ENCODE results near the gene DIDO1.
A peak's percentile ranks its signal among the peaks of the same experiment; 100 is the strongest.

DIDO1 gene

GRCh38 chr20:62892348-62893304 is 33.7 kb downstream of the DIDO1 start:
- no peak for DNase-seq (ENCODE audit: low read depth)

- peak; percentile 34 for DNase-seq (ENCODE audit: low read depth)
Measured at GRCh38 chr20:62891111-62891510, 35.2 kb downstream of the DIDO1 start.

DNA sequence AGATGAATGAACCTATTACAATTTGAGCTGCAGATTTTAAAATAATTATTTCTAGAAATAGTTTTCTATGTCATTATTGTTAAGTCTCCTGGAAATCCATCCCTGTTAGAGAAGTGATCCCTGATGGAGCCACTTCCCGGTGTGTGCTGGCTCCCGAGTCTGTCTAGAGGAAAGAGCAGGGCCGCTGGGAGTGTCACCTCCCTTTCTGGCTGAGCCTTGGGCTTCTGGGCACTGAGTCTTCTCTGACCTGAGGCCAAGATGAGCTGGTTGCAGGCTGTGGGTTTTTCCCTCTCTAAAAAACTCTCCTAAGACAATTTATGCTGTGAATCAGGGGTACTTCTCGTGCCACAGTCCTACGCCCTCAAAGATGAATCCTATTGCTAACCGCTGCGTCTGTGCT is 35.9 kb downstream of the DIDO1 start:
- no peak for DNase-seq (ENCODE audit: low read depth)

DNA sequence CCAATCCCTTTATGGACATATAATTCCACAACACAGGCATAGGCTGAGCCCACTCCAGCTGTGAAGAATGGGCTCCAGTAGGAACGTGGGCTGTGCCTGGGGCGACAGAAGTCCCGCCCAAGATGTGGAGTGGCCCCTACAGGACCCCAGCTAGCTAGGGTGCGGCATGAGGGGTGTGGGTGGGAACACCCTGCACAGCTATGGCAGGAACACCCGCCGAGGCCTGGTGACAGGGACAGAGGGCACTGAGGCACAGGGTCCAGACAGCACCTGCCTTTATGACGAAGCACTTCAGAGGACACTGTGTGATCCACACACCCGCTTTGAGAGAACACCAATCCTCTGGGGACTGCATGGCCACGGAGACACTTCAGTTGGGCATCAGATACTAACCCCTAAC is 36.4 kb downstream of the DIDO1 start:
- DNase-seq (ENCODE audit: low read depth) = no peak

- no peak for DNase-seq (ENCODE audit: low read depth)
Measured at GRCh38 chr20:62889411-62889810, 36.9 kb downstream of the DIDO1 start.

- no peak for DNase-seq (ENCODE audit: low read depth)
Measured at GRCh38 chr20:62888910-62889309, 37.4 kb downstream of the DIDO1 start.

DNA sequence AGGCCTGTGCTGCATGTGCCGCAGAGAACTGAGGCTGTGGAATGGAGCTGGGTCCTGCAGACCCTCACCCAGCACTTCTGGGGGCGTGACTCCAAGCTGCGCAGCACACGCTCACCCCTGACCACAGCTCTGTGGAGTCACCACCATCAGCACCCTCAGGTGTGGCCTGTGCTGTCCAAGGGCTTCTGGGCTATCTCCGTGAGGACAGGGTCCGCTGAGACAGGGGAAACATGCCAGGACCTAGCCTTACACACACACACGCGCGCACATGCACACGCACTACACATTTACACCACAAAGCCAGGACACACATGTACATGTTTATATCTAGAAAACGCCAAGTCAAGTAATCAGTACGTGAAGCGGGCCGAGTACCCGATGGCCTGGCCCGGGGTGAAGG is 37.9 kb downstream of the DIDO1 start:
- no peak for DNase-seq (ENCODE audit: low read depth)

DNA sequence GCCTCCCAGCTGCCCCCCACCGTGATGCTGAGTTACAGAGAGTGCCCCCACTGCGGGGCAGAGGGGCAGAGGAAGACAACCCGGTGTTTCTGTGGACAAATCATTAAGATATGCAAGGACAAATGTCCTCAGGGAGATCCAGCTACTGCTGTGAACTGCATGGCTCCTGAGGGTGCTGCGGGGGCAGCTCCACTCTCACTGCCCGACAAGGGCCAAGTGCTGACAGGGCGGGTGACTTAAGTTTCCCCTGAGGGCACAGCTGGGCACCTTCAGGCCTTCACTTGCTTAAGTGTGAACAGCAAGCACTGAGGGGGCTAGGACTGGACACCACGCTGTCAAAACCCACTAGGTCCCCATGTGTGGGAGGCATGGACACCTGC is 38.5 kb downstream of the DIDO1 start:
- no peak for DNase-seq (ENCODE audit: low read depth)

DNA sequence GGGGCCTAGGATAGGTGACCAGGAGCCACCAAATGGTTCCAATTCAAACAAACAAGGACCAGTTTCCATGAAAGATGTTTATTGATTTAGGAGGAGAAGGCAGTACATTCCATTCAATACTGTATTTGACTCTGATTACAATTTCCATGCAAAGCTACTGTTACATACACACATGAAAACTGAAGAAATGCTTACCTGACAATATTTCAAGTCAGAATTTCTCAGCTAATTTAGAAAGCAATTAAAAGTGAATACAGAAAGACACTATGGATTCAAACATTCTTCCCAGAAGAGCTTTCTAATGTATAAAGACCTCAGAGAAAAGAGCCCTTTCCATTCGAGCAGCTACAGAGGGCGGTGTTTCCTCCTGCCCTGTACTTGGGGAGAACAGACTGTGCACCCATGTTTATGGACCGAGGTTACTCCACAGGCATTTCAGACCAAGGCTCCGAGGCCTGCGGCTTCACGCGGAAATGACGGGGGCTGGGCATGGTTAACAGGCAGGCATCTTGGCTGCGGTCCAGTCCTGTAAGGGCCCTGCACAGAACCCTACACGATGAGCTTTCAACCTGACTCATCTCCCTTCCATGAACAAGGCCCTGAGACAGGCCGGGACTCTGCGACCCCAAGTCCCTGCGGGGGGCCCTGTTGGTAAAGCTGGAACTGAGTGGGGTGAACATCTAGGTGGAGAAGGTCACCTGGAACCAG is 39.0 kb downstream of the DIDO1 start:
- peak; percentile 23 for DNase-seq (ENCODE audit: low read depth)

- DNase-seq (ENCODE audit: low read depth) = no peak
Measured at GRCh38 chr20:62886709-62887058, 39.6 kb downstream of the DIDO1 start.

- DNase-seq (ENCODE audit: low read depth) = no peak
Measured at GRCh38 chr20:62885896-62886708, 40.2 kb downstream of the DIDO1 start.

DNA sequence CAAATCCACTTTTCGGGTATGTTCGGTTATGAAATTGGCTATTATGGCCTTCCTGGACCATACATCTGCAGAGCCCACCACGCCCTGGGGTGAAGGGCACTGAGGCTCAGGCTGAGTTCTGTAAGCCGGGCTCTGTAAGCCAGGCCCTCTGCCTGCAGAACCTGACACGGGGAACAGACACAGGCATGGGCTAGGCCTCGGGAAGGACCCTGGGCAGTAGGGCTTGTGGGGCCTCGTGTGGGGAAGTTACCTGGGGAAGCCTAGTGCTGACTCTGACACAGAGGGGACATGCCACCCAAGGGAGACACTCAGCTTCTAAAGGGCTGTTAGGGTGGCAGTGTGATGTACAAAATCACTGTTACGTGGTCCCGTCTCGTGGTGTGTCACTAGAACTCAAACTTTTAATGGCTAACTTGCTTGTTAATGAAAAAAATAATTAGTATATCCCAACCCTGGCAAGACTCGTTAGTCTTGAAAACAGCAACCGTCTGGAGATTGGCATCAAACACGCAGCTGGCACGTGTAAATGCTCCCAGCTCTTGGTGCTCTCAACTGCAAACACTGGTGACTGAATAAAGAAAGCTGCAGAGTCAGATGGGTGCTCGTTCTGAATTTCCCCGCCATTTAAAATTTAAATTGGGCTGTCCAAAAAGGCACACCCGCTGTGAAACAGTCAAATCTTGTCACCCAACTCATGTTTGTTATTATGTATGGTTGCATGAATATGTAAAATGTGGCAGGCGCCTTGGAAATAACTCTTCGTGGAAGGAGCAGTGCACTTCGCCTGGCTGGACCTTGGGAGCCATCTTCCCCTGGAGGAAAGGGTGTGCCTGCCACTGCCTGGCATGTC is 41.0 kb downstream of the DIDO1 start:
- no peak for DNase-seq (ENCODE audit: low read depth)

- no peak for DNase-seq (ENCODE audit: low read depth)
Measured at GRCh38 chr20:62884556-62884955, 41.7 kb downstream of the DIDO1 start.

DNA sequence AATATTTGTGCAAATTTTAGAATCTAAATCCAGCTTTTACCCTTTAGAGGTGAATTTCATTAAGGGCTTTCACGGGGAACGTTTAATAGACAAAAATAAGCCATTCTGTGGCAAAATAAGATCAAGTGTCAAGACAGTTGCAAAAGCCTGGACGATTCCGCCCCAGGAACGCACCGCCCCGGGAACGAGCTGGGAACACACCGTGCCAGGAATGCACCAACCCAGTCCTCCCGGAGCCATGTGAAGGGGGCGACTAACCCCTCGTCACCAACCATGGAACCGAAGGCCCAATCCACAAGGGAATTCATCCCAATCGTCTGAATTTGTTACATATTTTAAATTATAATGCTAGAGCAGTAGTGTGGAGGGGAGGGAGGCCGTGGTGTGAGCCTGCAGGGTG is 43.9 kb downstream of the DIDO1 start:
- DNase-seq (ENCODE audit: low read depth) = no peak

DNA sequence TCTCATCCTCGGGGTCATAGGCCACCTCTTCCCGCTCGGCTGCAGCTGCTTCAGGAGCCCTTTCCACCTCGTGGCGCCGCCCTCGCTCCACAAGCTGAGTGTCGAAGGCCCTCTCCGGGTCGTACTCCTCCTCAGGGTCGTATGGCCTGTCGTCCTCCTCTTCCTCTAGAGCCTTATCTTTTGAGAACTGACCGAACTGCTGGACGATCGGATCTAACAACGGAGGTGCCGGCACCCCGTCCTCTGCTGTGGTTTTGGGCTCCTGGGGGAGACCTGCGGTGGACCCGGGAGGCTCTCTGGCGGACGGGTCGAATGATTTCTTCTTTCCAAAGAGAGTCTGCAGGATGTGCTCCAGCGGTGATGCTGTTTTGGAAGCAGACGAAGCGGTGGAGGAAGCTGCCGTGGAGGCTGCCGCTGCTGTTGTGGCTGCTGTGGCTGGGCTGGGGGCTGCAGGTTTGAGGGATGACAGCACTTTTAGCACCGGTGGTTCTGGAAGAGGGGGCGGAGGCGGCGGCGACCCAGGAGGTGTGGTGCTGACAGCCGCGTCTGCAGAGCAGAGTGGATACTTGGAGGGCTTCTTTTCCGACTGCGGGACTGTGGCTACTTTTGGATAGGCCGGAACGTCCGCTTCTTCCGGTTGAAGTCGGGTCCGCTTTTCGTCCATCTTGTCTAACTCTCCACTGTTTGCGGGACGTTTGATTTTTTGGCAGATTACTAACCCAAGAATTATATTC is 44.5 kb downstream of the DIDO1 start:
- no peak for DNase-seq (ENCODE audit: low read depth)

DNA sequence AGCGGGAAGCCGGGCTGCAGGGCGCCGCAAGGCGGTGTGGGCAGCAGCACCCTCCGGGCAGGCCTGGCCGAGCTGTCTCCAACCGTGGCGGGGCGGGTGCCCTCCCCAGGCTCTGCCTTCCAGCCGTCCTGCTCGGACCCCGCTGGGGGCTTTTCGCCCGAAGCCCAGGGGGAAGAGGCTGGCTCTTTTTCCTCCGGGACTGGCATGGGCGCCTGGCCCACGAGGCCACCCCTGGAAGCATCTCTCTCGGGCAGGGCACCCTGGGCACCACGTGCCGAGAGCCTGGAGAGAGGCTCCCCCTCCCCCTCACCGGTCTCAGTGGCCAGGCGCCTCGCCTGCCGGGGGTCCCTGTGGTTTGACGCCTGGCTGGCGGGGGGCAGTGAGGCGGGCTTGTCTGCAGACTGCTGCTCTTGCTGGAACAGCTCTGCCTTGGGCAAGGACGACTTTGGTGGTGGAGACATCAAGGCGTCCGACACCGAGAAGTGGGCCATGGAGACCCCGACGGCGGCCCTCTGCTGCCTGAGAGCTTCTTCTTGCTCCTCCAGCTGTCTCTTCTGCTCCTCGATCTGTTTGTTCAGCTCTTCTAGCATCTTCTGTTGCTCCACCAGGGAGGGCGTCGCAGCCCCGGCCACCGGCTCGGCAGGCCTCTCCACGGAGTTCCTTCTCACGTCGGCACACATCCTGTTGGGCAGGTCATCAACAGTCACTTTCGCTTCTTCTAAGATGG is 45.2 kb downstream of the DIDO1 start:
- DNase-seq (ENCODE audit: low read depth) = no peak

DNA sequence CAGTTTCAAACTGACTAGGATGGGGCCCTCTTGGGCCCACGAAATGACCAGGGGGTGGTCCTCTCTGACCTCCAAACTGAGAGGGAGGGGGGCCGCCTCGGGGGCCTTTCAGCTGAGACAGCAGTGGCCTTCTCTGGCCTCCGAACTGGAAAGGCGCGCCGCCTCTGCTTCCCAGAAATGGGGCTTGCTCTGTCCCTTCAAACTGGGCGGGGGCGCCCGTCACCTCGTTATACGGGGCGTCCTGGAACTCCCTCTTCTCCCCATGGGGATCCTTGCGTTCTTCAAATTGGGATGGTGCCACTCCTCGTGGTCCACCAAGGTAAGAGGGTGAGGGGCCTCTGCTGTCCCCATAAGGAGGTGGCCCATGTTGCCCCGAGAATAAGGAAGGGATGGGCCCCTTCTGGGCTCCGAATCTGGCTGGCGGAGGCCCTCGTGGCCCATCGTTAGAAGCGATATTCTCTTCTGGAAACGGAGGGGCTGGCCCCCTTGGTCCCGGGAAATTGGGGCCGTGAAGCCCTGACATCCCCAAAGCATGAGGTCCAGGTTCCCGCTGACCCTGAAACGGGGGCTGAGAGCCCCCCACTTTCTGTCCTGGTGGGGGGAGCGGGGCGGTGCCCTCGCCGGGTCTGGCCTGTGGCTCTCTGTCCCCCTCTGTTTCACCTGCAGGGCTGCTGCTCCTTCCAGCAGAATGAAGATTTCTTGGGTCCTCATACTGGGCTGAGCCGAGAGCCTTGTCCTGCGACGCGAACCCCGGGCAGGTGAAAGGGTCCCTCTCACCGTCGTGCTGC is 46.0 kb downstream of the DIDO1 start:
- no peak for DNase-seq (ENCODE audit: low read depth)

DNA sequence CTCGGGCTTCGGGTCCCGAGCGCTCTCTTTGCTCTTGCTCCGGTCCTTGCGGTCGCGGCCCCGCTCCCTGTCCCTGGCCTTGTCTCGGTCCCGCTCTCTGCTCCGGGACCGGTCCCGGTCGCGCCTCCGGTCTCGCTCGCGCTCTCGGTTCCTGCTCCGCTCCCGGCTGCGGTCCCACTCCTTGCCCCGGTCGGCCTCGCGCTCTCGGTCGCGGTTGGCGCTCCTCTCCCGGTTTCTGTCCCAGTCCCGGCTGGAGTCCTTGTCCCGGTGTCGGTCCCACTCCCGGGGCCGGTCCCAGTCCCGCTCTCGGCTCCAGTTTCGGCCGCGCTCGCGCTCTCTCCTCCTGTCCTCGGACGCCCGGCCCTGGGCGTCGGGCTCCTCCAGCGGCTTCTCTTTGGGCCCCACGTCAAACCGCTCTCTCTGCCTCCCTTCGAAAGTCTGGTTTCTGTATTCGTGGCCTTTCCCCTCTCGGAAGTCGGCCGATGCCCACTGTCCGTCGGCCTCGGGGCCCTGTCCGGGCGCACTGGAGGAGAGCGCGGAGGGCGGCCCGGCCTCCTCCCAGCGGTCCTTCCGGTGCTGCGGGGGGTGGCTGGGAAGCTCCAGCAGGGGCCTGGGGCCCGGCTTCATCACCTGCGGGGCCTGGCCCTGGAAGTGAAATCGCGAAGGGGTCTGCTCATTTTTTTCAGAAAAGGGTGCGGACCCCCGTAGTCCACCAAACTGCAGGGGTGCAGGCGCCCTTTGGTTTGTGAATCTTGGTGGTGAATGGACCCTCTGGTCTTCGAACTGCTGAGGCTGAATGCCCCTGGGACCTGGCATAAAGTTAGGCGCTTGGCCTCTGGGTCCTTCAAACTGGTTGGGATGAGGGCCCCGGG is 46.8 kb downstream of the DIDO1 start:
- DNase-seq (ENCODE audit: low read depth) = no peak

Data from activated T-cell treated with anti-CD3 and anti-CD28 coated beads for 1 hour (primary cell).